ENCODE results near the gene FRY.

DNA sequence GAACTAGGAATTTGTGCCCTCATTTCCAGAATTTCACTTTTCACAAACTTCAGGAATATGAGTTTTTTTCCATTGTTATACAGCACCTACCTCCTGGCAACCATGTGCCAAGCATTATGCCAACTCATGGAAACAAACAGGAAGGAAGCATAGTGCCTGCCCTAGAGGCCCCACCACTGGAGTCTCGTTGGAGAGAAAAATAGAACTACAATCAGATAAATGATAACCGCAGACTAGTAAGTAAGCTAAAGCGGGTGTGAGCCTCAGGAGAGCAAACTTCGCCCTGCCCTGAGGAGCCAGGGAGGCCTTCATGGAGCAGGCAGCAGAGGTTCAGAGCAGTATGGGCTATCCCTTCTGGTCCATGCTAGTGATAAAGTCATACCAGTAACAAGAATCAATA, 75.9 kb downstream of the FRY start:
- TF ChIP-seq, protein P1, sequence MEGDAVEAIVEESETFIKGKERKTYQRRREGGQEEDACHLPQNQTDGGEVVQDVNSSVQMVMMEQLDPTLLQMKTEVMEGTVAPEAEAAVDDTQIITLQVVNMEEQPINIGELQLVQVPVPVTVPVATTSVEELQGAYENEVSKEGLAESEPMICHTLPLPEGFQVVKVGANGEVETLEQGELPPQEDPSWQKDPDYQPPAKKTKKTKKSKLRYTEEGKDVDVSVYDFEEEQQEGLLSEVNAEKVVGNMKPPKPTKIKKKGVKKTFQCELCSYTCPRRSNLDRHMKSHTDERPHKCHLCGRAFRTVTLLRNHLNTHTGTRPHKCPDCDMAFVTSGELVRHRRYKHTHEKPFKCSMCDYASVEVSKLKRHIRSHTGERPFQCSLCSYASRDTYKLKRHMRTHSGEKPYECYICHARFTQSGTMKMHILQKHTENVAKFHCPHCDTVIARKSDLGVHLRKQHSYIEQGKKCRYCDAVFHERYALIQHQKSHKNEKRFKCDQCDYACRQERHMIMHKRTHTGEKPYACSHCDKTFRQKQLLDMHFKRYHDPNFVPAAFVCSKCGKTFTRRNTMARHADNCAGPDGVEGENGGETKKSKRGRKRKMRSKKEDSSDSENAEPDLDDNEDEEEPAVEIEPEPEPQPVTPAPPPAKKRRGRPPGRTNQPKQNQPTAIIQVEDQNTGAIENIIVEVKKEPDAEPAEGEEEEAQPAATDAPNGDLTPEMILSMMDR (IDR thresholded peaks at IDR 0.05): no peak
- no peak for TF ChIP-seq POLR2A (IDR thresholded peaks at IDR 0.05)

All from Peyer's patch (tissue), 4 donors.